SK-N-SH treated with all-trans-retinoic acid at 6 μM for 48 hours (cell line): ENCODE measurements around the gene LDLRAD2.

Source experiments
- ATAC-seq: fragments of 200-7000 bp; cut with Tn5 transposase; 3 replicates; pipeline ENCODE4 v1.9.1; 2020; ENCODE audit warnings: mild to moderate bottlenecking, moderate library complexity
- ARNTL ChIP-seq: fragments of 450-650 bp; formaldehyde crosslinking; IDR thresholded peaks from 2 replicates; pipeline ENCODE4 v1.5.0; 2020; ENCODE audit warnings: low read depth, mild to moderate bottlenecking, moderate library complexity, borderline replicate concordance
- BACH2 ChIP-seq: fragments of 250-450 bp; sonication (Bioruptor Pico); IDR thresholded peaks from 2 replicates; pipeline ENCODE4 v1.9.0; 2021; ENCODE audit warnings: mild to moderate bottlenecking, borderline replicate concordance
- CSDC2 ChIP-seq: fragments of 250-450 bp; sonication (Bioruptor Pico); IDR thresholded peaks from 2 replicates; pipeline ENCODE4 v1.5.0; 2020; ENCODE audit warnings: mild to moderate bottlenecking, moderate library complexity
- ESRRG ChIP-seq: fragments of 250-450 bp; sonication (Bioruptor Pico); IDR thresholded peaks from 2 replicates; pipeline ENCODE4 v1.6.1; 2021; ENCODE audit warnings: mild to moderate bottlenecking
- GLIS3 ChIP-seq: fragments of 250-450 bp; sonication (Bioruptor Pico); IDR thresholded peaks from 2 replicates; pipeline ENCODE4 v1.5.0; 2020; ENCODE audit warnings: mild to moderate bottlenecking, moderate library complexity
- OSR1 ChIP-seq: fragments of 250-450 bp; sonication (Bioruptor Pico); IDR thresholded peaks from 2 replicates; pipeline ENCODE4 v1.8.0; 2022; ENCODE audit warnings: moderate library complexity, mild to moderate bottlenecking, inconsistent platforms
- PPARA ChIP-seq: fragments of 250-450 bp; sonication (Bioruptor Pico); IDR thresholded peaks from 2 replicates; pipeline ENCODE4 v1.5.0; 2020; ENCODE audit warnings: mild to moderate bottlenecking, borderline replicate concordance
- RARB ChIP-seq: fragments of 250-450 bp; sonication (Bioruptor Pico); IDR thresholded peaks from 2 replicates; pipeline ENCODE4 v1.8.0; 2021; ENCODE audit warnings: mild to moderate bottlenecking, moderate library complexity
- SNAI2 ChIP-seq: fragments of 250-450 bp; sonication (Bioruptor Pico); IDR thresholded peaks from 2 replicates; pipeline ENCODE4 v1.5.0; 2020; ENCODE audit warnings: mild to moderate bottlenecking, moderate library complexity
- ZC3H10 ChIP-seq: fragments of 250-450 bp; sonication (Bioruptor Pico); IDR thresholded peaks from 2 replicates; pipeline ENCODE4 v1.5.1; 2021; ENCODE audit warnings: mild to moderate bottlenecking, moderate library complexity
- ZFP3 ChIP-seq: fragments of 250-450 bp; sonication (Bioruptor Pico); IDR thresholded peaks from 2 replicates; pipeline ENCODE4 v1.5.0; 2020; ENCODE audit warnings: mild to moderate bottlenecking, moderate library complexity
- ZFP30 ChIP-seq: fragments of 450-650 bp; formaldehyde crosslinking; IDR thresholded peaks from 2 replicates; pipeline ENCODE4 v1.5.0; 2022; ENCODE audit warnings: mild to moderate bottlenecking, moderate library complexity
- ZNF565 ChIP-seq: fragments of 450-650 bp; formaldehyde crosslinking; conservative IDR thresholded peaks from 2 replicates; pipeline ENCODE4 v1.5.0; 2020; ENCODE audit warnings: low read depth, mild to moderate bottlenecking, moderate library complexity
- ZNF70 ChIP-seq: fragments of 450-650 bp; formaldehyde crosslinking; IDR thresholded peaks from 2 replicates; pipeline ENCODE4 v1.5.0; 2020; ENCODE audit warnings: mild to moderate bottlenecking, moderate library complexity
- ZNF8 ChIP-seq: fragments of 450-650 bp; formaldehyde crosslinking; IDR thresholded peaks from 2 replicates; pipeline ENCODE4 v1.5.0; 2020; ENCODE audit warnings: mild to moderate bottlenecking, moderate library complexity
- TF ChIP-seq, protein P1 (sequence below): fragments of 250-450 bp; sonication (Bioruptor Pico); IDR thresholded peaks from 2 replicates; pipeline ENCODE4 v1.8.0; 2020; ENCODE audit warnings: mild to moderate bottlenecking, moderate library complexity, borderline replicate concordance
- TF ChIP-seq, protein P2 (sequence below): fragments of 250-450 bp; sonication (Bioruptor Pico); IDR thresholded peaks from 2 replicates; pipeline ENCODE4 v1.5.0; 2020; ENCODE audit warnings: mild to moderate bottlenecking, moderate library complexity
- TF ChIP-seq, protein P3 (sequence below): fragments of 250-450 bp; sonication (Bioruptor Pico); IDR thresholded peaks from 2 replicates; pipeline ENCODE4 v1.5.1; 2020; ENCODE audit warnings: low read depth, mild to moderate bottlenecking, moderate library complexity
- TF ChIP-seq, protein P4 (sequence below): fragments of 250-450 bp; sonication (Bioruptor Pico); IDR thresholded peaks from 2 replicates; pipeline ENCODE4 v1.8.0; 2021; ENCODE audit warnings: low read depth, mild to moderate bottlenecking, moderate library complexity, borderline replicate concordance

The LDLRAD2 gene

DNA sequence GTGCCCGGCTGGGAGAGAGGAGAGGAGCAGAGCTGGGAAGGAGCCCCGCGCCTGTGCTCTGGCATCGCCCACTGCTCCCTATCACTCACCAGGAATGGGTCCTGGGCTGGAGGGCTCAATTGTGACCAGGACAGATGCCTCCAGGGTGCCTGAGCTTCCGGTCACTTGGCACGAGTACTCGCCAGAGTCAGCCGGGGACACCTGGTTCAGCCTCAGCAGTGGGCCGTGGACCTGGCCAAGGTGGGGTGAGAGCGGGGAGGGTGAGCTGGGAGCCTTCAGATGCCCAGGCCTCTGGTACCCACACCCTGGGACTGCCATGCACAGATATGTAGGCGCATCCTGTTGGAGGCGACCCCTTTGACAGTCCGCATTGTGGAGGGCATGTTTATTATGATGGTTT is 31.1 kb downstream of the LDLRAD2 start:
- TF ChIP-seq SNAI2 (CRISPR knock-in tag) (no peak), GLIS3 (CRISPR knock-in tag) (no peak), BACH2 (CRISPR knock-in tag) (no peak), ZNF70 (CRISPR knock-in tag) (no peak), ESRRG (no peak), ZC3H10 (CRISPR knock-in tag) (no peak), OSR1 (no peak), RARB (CRISPR knock-in tag) (no peak), ARNTL (CRISPR knock-in tag) (no peak)
- TF ChIP-seq, protein P1, sequence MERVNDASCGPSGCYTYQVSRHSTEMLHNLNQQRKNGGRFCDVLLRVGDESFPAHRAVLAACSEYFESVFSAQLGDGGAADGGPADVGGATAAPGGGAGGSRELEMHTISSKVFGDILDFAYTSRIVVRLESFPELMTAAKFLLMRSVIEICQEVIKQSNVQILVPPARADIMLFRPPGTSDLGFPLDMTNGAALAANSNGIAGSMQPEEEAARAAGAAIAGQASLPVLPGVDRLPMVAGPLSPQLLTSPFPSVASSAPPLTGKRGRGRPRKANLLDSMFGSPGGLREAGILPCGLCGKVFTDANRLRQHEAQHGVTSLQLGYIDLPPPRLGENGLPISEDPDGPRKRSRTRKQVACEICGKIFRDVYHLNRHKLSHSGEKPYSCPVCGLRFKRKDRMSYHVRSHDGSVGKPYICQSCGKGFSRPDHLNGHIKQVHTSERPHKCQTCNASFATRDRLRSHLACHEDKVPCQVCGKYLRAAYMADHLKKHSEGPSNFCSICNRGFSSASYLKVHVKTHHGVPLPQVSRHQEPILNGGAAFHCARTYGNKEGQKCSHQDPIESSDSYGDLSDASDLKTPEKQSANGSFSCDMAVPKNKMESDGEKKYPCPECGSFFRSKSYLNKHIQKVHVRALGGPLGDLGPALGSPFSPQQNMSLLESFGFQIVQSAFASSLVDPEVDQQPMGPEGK (CRISPR knock-in tag) = no peak
- TF ChIP-seq, protein P2, sequence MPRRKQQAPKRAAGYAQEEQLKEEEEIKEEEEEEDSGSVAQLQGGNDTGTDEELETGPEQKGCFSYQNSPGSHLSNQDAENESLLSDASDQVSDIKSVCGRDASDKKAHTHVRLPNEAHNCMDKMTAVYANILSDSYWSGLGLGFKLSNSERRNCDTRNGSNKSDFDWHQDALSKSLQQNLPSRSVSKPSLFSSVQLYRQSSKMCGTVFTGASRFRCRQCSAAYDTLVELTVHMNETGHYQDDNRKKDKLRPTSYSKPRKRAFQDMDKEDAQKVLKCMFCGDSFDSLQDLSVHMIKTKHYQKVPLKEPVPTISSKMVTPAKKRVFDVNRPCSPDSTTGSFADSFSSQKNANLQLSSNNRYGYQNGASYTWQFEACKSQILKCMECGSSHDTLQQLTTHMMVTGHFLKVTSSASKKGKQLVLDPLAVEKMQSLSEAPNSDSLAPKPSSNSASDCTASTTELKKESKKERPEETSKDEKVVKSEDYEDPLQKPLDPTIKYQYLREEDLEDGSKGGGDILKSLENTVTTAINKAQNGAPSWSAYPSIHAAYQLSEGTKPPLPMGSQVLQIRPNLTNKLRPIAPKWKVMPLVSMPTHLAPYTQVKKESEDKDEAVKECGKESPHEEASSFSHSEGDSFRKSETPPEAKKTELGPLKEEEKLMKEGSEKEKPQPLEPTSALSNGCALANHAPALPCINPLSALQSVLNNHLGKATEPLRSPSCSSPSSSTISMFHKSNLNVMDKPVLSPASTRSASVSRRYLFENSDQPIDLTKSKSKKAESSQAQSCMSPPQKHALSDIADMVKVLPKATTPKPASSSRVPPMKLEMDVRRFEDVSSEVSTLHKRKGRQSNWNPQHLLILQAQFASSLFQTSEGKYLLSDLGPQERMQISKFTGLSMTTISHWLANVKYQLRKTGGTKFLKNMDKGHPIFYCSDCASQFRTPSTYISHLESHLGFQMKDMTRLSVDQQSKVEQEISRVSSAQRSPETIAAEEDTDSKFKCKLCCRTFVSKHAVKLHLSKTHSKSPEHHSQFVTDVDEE = no peak
- ATAC-seq = no peak

DNA sequence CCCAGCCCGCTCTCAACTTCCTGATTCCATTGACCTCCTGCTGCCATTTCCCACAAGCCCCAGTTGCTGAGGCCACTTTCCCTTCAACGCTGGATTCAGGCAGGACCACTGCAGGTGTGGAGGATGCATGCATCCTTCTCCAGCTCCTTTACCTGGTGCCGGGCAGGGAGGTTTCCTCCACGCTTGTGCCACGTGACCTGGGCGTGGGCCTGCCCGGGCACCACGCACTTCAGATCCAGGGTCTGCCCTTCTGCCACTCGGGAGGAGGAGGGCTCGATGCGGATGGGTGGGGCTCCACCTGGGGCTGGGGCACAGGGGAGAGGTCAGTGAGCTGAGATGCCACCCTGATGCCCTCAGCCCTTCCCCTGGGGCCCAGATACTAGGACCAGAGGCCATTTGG is 31.9 kb downstream of the LDLRAD2 start:
- ATAC-seq = no peak

More for the DNA sequence above, 31.9 kb downstream of the LDLRAD2 start:
- no peak for TF ChIP-seq PPARA (CRISPR knock-in tag)
- TF ChIP-seq ZFP3 (CRISPR knock-in tag) = no peak
- TF ChIP-seq, protein P2 = no peak
- TF ChIP-seq ZNF8 (CRISPR knock-in tag) = no peak
- TF ChIP-seq ZNF70 (CRISPR knock-in tag) = no peak
- TF ChIP-seq ESRRG = no peak
- TF ChIP-seq, protein P3, sequence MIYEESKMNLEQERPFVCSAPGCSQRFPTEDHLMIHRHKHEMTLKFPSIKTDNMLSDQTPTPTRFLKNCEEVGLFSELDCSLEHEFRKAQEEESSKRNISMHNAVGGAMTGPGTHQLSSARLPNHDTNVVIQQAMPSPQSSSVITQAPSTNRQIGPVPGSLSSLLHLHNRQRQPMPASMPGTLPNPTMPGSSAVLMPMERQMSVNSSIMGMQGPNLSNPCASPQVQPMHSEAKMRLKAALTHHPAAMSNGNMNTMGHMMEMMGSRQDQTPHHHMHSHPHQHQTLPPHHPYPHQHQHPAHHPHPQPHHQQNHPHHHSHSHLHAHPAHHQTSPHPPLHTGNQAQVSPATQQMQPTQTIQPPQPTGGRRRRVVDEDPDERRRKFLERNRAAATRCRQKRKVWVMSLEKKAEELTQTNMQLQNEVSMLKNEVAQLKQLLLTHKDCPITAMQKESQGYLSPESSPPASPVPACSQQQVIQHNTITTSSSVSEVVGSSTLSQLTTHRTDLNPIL (CRISPR knock-in tag) = no peak
- TF ChIP-seq ZFP30 = no peak
- TF ChIP-seq, protein P4, sequence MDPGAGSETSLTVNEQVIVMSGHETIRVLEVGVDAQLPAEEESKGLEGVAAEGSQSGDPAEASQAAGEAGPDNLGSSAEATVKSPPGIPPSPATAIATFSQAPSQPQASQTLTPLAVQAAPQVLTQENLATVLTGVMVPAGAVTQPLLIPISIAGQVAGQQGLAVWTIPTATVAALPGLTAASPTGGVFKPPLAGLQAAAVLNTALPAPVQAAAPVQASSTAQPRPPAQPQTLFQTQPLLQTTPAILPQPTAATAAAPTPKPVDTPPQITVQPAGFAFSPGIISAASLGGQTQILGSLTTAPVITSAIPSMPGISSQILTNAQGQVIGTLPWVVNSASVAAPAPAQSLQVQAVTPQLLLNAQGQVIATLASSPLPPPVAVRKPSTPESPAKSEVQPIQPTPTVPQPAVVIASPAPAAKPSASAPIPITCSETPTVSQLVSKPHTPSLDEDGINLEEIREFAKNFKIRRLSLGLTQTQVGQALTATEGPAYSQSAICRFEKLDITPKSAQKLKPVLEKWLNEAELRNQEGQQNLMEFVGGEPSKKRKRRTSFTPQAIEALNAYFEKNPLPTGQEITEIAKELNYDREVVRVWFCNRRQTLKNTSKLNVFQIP = no peak
- no peak for TF ChIP-seq CSDC2 (CRISPR knock-in tag)
- TF ChIP-seq BACH2 (CRISPR knock-in tag) = no peak
- TF ChIP-seq ARNTL (CRISPR knock-in tag) = no peak
- TF ChIP-seq ZNF565 = no peak
- TF ChIP-seq, protein P1 (CRISPR knock-in tag) = no peak
